SKM-1 (cell line): ENCODE measurements around the gene MED13L.

Source experiments
- DNase-seq: peaks from one replicate; lab custom pipeline; 2025; ENCODE audit not compliant: unreplicated experiment; lab: John Stamatoyannopoulos, UW

The MED13L gene

DNA sequence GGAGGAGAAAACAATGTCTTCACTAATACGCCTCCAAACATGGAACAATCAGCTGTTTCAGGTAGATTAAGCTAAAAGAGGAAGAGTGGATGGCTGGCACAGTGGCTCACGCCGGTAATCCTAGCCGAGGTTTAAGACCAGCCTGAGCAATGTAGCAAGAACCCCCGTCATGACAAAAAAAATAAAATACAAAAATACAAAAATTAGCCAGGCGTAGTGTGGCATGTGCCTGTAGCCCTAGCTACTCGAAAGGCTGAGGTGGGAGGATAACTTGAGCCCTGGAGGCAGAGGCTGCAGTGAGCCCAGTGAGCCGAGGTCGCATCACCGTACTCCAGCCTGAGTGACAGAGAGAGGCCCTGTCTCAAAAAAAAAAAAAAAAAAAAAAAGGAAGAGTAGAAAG lies 1.2 kb upstream of the MED13L start:
- no peak for DNase-seq

DNA sequence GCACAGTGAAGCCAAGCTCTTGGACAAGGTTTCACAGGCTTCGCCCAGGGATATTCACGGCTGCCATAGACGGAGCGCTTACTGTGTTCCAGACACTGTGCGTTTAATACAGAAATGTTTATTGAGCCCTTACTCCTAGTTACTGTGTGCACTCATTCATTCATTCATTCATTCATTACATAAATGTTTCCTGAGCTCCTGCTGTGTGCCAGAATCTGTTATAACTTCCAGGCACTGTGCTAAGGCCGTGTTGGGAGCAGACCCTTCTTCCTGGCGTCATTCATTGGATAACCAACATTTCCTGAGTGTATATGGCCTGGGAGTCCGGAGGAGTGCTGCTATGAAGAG lies 760 bp upstream of the MED13L start:
- no peak for DNase-seq

DNA sequence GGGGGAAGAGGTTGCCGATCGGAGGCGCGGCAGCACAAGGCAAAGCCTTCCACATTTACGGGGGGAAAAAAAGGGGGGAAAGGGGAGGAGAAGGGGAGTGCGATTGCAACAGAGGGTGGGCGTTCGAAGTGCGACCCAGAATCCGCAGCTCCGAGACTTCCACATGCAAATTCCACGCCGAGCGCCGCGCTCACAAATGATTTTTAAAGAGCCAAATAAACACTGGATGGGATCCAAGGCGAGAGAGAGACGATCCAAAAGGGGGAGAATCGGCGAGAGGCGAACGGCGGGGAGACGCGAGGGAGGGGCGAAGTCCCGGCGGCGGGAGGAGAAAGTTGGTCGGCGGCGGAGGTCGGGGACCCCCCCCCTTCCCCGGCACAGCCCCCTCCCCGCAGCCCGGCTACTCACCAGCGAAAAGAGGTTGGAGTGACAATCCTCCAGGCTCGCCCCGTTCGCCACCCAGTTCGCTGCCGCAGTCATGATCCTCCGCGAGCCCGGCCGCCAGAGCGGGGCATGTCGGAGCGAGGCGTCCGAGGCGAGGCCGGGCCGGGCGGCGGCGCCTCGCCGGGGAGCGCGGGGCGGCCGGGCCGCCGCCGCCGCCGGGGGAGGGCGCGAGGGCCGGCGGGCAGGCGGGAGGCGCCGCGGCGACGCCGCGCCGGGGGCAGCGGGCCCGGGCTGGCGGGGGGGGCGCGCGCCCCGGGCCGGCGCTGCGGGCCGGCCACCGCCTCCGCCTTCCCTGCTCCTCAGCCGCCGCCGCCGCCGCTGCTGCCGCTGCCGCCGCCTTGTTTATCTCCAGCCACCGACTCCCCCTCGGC lies 634 bp downstream of the MED13L start:
- DNase-seq = no peak

DNA sequence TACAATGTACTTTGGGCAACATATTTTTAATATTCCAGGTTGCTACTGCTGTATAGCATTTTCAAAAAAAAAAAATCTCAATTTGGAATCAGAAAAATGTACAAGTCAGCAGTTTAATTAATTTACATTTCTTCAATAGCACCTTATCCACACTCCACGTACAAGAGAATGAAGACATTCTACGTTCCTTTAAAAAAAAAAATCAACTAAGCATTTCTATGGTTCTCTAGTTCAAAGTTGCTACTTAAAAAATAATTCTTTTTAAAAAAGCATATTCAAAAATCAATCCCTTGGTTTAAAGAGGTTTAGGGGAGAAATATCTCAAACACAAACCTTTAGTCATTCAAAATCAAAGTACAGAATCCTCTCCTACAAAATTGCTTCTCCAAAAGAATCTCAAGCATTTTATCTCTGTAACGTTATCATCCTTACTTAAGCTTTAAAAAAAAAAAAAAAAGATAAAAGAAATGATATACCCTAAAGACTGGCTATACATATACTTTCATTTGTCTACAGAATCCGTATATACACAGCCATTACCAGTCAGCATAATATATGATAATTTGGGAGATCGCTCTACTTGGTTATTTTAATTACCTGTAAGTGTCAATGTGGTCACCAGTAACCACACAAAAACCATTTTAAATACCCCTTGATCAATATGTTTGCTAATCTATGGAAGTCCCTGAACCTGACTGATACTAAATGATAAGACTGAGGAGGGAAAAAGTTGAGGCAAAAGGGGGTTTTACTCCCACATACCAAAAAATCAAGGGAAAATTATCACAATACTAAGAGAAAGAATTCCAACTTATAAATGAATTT lies 2.7 kb downstream of the MED13L start:
- no peak for DNase-seq

DNA sequence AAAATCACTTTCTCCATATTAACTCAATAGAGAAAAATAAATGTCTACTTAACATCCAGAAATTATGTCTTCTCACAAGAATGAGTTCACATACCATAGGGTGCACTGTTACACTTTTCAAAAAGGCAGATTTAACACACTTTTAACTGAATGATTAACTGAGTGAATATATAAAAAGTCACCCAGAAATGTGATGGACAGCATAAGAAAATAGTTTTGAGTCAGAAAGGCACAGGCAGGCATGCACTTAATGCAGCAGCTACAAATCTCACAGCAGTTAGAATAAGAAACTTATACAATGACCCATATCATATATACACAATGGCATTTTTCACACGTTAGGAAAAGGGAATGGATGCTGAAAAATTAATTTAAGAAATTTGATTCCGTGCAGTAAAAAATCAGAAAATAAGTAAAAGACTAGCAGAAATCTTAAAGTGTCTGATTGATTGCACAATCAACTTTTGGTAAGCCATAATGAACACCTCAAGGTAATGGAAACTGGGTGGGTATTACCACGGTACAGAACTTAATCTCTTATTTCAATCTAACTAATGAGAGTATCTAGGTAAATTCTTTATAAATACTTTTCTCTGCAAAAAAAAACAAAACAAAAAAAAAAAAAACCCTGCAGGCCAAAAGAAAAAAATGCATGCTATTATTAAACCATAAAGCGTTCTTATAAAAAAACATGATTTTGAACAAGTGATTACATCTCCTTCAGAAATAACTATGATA lies 3.5 kb downstream of the MED13L start:
- DNase-seq = no peak

DNA sequence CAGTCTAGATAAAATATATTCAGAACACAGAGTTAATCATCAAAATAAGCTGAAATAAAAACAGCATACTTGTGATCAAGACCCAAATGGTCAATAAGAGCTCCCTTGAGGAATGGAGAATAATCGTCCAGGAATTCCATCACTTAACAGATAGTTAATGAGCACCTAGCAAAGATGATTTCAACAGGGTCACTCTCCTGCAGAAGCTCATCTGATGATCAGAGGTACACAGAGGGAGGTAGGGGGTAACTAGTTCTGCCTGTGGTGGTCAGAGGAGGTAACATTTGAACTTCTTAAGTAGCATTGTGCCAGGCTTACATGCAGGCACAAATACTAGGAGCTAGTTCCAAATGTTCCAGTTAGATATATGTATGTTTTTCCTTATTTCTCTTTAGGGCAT lies 9.5 kb downstream of the MED13L start:
- DNase-seq = no peak

DNA sequence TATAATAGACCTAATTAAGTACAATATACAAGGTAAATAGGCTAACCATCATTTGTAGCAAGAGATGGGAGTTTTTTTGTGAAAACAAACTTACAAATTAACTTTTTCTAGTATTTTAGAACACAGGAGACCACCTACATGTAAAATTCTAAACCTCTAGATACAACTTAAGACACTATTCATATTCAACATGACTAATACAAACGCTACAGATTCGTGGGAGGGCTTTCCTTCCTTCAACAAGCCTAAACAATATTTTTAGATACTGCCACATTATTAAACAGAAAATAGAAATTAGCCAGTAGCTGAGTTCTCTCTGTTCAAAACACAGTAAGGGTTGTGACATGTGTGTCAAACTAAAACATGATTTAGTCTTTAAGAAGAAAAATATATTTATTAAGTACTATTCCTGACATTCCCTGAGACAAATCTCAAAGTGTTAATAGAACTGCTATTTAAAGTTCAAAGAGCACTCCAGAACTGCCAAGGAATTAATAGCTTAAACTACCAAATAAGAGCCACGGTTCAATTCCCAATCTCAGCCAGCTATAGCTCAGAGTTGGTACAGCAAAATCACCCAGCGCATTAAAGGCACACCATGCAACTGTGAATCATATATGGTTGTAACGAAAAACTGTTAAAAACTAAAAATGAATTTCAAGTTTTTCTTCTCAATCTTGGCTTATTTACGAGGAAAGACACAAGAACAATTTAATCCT lies 10.7 kb downstream of the MED13L start:
- no peak for DNase-seq

DNA sequence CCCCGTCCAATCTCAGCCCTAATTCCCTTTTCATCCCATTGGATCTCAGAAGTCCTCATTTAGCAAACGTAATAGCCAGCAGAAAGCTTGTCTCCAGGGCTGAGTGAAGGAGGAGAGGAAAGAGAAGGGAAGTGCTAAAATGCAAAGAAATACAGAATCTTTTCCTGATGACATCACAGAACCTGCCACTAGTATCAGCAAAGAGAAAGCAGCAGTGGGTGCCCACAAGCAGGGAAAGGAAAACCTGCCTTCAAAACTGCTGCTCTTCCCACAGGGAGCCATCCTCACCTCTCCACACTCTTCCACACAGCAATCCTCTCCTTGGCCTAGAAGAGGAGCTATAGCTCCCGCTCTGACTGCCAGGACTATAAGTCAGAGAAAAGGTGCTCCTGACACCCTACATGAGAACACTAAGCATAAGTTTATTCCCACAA lies 11.3 kb downstream of the MED13L start:
- DNase-seq = no peak

DNA sequence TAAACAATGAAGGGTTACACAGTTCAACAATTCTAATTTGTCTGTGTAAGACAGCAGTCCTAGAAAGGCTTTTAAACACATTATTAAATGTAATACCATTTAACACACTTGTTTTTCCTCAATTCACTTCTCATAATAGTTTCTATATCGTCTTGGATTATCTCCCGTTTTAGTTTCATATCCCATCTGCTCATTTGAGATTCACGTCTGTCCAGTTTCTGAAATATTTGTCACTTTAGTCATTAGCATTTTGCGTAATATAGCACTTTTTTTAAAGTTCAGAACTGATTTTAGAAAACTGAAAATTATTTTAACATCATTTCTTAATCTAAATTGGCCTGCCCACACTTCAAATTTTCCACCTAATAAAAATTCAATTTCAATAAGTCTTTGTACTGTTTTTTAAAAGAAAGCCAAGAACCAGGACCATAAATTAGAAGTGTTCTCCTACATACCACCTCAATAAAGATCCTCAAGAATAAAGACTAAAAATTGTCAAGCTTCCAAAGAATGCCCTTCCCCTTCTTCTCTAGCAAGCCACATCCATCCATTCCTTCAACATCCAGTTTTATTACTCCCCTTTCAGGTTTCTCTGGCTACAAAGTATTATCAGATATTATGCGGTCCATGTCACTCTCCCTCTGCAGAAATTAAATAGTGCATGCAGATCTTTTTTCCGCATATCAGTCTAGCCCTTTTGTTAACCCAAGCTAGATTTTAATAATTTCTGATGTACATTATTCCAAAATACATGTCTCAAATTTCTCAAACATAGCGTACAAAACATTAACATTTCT lies 11.9 kb downstream of the MED13L start:
- no peak for DNase-seq

DNA sequence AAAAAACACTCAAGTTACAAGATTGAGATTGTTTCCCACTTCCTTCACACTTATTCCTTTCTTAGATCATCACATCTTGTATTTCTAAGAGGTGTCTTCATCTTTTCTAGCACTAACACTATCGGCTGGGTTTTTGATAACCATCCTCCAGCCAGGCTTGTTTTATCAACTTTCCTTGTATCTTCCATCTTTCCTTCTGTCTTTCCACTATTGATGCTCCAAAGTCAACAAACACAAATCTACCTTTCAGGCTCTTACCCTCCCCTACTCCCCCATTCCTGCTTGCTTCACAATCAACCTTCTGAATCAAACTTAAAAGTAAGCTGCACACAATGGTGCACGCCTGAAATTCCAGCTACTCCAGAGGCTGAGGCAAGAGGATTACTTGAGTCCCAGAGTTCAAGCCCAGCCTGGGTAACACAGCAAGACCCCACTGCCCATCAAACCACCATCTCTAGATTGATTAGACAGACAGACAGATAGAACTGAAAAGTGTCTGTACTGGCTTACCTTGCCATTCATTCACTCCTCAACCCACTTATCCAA lies 12.9 kb downstream of the MED13L start:
- no peak for DNase-seq

DNA sequence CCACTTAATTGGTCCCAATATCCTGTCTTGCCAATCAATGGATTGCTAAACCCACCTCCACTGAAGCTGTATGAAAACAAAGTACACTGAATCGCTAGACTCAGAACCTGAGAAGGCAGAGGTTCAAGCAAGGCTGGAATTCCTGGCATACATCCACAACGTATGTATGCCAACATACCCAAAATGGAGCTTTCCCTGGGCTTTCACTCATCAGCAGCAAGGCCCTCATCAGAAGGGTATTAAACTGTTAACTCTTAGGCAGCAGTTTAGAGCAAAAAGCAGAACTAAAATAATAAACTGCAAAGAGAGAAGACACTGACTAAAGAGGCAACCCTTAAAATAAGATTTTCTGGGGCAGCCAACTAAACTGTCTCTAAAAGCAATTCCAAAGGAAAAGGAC lies 13.6 kb downstream of the MED13L start:
- peak; percentile 3 for DNase-seq

DNA sequence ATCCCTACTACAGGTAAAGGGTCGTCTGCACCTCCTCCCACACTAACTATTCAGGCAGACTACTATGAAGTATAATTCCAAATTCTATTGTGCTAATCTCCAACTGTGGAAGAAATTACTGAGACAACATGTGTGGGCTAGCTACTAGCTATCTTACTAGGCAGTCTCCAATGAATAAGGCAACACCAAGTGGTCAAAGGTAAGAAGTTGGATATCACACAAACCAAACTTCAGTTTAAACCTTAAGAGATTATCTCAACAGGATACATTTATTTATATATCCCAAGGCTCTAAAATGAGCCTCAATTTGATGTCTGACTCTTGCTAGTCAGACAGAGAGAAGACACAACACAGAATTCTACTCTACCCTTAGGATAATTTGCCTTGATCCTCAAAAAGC lies 14.1 kb downstream of the MED13L start:
- no peak for DNase-seq

DNA sequence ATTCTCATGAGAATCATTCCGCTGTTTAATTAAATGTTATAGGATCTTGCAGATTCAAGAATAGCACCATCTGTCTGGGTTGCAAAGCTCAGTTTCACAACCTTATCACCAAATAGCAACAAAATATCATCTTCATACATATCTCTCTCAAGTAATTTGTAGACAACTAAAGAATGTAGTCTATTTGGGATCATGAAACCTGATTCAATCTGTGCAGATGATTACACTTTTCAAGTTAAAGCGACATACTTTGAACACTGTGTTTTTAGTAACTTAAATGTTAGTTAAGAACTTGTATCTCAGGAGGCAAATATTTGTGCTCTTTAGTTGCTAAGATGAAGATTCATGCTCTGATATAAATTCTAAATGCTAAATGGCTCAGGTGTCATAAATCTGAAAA lies 14.8 kb downstream of the MED13L start:
- DNase-seq = no peak

DNA sequence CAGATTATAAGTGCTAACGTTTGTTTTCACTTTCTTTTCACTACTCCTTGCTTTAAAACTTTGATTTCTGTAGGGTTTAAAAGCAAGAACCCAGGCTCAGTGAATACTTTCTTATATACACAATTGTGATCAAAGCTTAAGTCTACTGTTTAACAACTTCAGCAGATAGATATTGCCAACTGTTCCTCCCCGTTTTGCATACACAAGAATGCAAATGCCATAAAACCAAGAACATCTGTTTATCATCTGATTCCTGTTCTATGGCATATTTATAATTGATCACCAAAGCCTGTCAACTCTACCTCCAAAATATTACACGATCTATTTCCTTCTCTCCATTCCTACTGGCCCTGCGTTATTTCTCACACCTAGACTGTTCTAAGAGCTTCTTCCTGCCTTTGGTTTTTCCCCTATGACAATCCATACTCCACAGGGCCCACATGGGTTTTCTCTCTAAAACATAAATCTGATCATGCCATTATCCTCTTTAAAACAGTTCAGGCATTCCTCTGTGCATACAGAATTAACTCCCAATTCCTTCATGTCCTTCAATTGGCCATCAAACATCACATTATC lies 15.9 kb downstream of the MED13L start:
- DNase-seq = no peak

DNA sequence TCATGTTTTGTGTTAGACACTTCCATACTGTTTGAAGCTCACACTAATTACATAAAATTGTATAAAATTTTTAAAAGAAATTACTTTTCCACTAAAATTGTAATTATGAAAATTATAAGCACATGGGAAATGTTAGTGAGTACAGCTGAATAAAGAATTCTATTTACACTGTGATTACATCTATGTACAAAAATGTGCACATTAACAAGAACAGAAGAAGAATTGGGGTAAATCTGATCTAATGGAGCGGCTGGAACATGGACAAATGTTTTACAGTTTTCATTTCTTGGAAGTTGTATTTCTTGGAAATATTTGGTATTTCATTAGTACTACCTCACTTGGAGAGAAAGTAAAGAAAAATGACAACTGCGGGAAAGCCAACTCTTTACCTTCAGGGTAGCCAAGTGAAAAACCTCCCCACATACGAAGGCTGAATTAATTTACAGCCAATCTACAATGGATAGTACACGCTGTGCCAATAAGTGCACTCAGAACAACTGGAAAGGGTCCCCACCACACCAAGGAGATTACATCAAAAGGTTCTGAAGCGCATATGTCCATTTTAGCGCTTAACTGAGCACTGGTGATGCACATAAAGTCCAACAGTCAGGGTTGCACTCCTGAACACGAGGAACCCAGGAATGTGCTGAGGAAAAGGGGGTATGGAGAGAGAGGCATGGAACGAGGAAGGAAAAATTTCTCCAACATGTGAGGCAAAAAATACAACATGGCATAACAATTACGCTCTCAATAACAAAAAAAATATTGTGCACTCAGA lies 17.5 kb downstream of the MED13L start:
- no peak for DNase-seq

DNA sequence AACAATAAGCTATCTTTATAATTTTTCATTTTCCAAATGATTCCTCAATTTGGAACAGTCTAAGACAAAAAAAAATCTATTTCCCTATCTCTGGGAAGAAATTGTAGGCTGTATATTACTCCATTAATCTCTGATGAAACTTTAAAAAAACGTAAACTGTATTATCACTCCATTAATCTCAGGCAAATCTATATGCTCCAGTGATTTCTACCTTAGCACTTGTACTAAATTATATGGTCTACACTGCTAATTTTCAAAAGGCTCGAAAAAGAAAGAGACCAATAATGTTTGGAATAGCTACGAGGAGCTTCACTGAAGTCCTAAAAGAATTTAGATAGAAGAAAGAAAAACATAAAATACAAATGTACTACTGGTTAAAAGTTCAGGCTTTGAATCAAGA lies 19.7 kb downstream of the MED13L start:
- no peak for DNase-seq

DNA sequence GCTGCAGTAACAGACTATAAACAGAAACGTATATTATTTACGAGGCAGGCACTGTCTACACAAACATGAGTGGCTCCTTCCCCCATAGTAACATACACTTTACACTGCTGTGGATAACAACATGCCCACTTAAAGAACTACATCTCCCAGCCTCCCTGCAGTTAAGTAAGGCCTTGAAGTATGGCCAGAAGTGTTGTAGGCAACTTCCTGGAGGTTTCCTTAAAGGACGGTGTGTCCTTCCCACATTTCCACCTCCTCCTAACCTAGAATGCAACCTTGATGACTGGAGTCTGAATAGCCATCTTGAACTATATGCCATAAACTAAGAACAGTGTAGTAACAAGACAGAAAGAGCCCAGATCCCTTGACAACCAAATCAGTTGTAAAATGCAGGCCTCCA lies 20.3 kb downstream of the MED13L start:
- no peak for DNase-seq

DNA sequence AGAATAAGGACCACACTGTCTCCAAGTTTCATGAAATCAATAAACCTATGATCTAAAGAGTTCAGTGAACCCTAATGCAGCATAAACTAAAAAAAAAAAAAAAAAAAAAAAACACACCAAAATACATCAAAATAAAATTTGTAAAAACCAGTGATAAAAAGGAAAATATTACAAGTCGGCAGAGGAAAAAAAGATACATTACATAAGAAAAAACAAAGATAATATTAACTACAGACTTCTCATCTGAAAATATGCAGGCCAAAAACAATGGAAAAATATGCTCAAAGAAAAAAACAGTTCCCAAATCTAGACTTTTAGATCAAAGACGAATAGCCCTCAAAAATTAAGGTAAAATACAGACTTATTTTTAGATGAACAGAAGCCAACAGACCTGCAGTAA lies 27.6 kb downstream of the MED13L start:
- DNase-seq = no peak

DNA sequence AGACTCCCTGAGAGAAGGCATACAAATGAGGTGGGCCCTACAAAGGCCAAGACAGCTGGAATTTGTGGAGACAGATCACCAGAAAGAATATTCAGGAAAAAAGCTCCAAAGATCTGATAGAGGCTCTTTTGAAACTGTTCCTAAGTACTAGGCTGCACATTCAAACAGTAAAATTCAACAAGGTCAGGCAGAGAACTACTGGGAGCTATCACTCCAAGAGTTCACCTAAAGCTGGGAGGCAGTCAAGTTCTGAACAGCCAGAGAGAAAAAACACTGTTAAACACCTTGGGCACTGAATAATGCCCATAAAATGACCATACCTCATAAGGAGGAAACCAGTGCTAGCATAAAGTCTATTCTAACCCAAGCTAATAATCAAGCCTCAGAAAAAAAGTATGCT lies 28.6 kb downstream of the MED13L start:
- DNase-seq = no peak
